ENCODE measurements around the gene ALG1.
A peak's percentile ranks its signal among the peaks of the same experiment; 100 is the strongest.
"Not testable (repeated sequence)": the region's sequence is repeated elsewhere in the genome, so short reads cannot be mapped to it uniquely, and the experiment has no call there.

Gene ALG1

DNA sequence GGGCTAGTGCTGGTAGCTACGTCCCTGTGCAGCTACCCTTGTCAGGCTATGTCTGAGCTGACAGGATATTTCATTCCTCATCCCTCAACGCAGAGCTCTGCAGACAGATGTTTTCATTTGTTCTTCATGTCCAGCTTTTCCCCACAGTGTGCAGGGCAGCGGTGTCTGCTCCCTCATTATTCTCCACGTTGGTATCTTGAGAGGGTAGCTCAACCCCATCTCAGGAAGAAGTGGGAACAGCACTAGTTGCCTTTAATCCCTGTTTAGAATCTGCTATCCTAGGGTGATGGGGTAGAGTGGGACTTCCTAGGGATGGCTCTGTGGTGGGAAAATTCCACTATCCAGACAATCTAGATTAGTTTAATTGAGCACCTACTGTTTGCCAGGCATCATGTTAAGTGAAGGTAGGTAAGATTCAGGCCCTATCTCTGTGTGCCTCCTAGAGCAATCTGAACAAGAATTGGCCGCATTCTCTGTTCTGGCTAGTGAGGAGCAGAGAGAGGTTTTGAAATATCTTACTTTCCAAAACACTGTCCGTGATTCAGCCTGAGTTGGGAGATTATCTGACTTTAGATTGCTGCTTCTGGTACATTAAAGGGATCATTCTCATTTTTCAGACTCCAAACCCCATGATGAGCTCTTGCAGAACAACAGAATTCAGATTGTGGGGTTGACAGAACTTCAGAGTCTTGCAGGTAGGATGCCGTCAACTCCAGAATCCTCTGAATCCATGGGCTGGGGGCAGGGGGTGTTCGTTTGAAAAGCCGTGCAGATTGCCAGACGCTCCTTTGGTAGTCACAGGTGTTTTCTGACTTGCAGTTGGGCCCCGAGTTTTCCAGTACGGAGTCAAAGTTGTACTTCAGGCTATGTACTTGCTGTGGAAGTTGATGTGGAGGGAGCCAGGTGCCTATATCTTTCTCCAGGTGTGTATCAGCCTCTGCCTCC is 963 bp downstream of the ALG1 start:
- FAIRE-seq (peak; percentile 23), DNase-seq (ENCODE audit: insufficient read length, low spot score) (no peak)

DNA sequence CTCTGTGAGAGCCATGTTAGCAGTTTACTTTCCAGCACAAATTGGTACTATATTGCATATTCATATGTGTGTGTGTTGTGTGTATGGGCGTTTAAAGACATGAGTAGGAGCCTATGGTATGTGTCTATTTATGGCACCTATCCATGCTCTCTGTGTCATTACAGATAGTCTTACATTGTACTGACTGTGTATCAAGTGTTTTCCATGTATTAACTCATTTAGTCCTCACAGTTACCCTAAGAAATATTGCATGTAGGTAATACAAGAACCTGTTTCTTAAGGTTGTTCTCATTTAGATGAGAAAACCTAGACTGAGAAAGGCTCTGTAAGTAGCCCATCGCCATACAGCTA is 1.6 kb downstream of the ALG1 start:
- DNase-seq (ENCODE audit: insufficient read length, low spot score), result no peak
- no peak for FAIRE-seq

DNA sequence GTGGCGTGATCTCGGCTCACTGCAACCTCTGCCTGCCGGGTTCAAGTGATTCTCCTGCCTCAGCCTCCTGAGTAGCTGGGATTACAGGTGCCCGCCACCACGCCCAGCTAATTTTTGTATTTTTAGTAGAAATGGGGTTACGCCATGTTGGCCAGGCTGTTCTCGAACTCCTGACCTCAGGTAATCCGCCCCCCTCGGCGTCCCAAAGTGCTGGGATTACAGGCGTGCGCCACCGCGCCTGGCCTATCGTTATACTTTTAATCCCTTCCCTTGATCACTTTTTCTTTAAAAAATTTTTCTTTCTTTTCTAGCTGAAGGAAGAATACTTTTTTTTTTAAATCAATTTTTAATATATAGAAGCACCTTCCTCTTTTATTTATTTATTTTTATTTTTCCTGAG is 2.1 kb downstream of the ALG1 start:
- FAIRE-seq; DNase-seq (ENCODE audit: insufficient read length, low spot score): not testable (repeated sequence)

DNA sequence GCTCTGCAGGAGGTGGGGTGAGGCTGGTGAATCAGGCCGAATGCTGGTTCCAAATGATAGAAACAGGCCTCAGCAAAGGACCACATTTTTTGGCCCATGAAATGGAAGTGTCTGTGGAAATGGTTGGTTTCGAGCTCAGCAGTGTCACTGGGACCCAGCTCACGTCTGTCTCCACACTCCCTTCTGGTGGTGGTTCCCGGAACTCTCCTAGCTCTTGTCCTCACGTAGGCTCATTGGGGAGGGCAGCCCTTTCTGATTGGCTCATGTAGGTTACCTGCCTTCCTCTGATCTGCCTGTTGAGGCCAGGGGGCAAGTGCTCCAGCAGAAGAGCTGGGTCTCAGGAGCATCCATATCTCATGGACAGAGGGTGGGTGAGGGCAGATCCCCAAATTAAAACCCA is 4.0 kb downstream of the ALG1 start:
- no peak for DNase-seq (ENCODE audit: insufficient read length, low spot score)
- FAIRE-seq, result no peak

DNA sequence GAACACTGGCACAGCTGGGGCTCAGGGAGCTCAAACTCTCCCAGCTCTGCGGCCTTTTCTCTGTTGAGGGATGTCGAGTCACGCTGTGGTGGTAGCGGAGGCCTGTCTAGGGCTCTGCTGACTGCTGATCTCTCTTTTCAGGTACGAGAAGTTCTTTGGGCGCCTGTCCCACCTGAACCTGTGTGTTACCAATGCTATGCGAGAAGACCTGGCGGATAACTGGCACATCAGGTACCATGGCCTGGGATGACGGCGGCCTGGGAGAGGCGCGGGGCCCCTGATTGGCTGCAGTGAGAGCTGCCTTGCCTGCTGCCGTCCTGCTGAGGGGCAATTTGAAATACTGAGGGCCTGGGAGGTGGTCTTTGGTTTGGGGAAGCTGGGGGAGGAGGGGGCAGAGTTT is 5.7 kb downstream of the ALG1 start:
- no peak for FAIRE-seq
- DNase-seq (ENCODE audit: insufficient read length, low spot score), result no peak

DNA sequence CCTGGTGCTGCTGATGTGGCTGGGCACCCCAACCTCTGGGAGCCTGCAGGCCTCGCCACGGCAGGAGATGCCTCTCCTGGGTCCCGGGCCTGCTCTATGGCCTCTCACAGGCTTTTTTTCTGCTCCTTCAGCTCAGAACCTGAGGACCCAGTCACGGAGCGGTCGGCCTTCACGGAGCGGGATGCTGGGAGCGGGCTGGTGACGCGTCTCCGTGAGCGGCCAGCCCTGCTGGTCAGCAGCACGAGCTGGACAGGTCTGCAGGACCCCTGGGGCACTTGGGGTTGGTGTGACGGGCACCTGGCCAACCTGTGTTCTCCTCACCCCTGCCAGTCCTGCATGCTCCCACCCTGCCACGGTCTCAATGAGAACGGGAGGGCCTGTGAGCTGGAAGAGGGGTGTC is 7.0 kb downstream of the ALG1 start:
- DNase-seq (ENCODE audit: insufficient read length, low spot score) (no peak), FAIRE-seq (no peak)

DNA sequence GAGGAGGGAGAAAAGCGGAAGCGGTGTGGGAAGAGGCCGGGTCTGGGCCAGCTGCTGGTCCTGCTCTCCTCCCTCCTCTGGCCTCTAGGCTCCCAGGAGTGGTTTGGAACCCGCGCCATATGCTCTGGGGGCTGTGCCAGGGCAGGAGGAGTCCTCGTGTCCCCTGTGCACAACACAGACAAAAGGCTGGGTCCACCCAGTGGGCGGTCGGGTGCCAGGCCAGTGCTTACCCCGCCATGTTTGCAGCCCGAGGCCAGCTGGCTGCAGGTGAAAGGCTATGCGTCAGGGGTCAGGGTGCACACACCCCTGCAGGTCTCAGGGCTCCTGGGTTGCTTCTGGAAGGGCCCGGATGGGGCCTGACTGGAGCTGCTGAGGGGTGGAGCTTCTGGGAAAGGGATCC is 8.8 kb downstream of the ALG1 start:
- FAIRE-seq; DNase-seq (ENCODE audit: insufficient read length, low spot score): not testable (repeated sequence)

DNA sequence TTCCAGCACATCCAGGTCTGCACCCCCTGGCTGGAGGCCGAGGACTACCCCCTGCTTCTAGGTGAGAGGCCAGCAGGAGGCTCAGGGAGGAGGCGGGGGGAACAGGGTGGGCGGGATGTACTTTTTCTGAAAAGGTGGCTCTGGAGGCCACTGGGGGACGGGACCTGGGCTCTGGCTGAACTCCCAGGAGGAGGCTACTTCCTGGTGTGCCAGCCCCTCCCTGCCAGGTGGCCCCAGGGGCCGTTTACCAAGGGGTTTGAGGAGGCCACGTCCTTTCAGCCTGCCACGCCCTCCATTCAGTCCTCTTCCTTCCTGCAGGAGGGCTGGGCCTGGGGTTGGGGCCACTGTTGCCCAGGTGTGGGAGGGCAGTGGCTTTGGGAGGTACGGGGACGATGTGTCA is 9.4 kb downstream of the ALG1 start:
- FAIRE-seq; DNase-seq (ENCODE audit: insufficient read length, low spot score): not testable (repeated sequence)

DNA sequence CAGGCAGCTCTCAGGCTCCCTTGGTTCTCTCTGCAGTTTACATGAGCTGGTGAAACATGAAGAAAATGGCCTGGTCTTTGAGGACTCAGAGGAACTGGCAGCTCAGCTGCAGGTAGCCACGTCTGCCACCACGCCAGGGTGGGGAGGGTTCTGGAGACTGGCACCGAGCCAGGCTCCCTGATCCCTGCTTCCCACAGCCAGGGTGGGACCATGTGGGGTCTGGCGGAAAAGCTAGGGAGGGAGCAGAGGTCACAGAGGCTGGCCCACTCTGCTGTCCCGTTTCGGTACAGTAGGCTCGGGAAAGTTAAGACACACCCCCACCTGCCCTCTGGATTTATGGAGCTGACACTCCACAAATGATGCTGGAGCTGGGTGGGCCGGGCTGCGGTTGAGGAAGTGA is 12.0 kb downstream of the ALG1 start:
- FAIRE-seq; DNase-seq (ENCODE audit: insufficient read length, low spot score): not testable (repeated sequence)

DNA sequence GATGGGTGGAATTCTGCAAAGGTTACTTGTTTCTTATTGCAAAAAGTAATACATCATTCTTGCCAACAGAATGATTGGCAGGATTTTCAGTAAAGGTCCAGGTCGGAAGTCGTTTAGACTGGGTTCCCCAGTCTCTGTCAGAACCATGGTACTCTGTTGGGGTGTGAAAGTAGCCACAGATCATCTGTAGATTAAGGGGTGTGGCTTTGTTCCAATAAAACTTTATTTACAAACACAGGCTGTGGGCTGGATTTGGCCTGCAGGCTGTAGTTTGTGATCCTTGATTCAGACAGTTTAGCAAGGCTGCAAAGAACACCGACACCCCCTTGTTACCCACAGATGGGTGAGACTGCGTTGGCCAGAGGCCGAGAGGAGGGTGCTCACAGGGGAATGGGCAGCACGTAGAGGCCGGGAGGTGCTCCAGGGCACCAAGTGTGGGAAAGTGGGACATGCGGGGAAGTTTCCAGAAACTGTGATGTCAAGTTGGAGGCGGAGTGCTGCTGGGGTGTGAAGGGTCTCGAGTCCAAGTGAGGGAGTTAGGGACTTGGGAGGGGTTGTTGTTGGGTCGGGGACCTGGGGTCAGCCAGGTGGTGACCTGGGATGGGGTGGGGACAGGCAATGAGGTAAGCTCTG is 12.6 kb downstream of the ALG1 start:
- not testable (repeated sequence) for DNase-seq (ENCODE audit: insufficient read length, low spot score); FAIRE-seq

DNA sequence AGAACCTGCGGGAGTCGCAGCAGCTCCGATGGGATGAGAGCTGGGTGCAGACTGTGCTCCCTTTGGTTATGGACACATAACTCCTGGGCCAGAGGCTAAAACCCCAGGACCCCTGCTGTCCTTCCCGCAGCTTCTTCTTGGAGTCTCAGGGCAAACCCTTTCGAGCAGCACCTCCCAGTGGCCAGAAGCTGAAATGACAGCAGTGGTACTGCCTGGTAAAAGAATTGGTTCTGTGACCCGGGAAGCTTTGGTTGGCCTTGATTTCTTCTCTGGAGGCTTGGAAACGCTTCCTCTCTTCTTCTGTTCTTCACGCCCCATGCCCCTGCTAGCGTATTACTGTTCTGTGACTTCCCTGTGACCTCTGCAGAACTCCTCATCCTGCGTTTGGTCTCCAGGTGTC is 13.2 kb downstream of the ALG1 start:
- not testable (repeated sequence) for FAIRE-seq
- DNase-seq (ENCODE audit: insufficient read length, low spot score), result peak; percentile 54

DNA sequence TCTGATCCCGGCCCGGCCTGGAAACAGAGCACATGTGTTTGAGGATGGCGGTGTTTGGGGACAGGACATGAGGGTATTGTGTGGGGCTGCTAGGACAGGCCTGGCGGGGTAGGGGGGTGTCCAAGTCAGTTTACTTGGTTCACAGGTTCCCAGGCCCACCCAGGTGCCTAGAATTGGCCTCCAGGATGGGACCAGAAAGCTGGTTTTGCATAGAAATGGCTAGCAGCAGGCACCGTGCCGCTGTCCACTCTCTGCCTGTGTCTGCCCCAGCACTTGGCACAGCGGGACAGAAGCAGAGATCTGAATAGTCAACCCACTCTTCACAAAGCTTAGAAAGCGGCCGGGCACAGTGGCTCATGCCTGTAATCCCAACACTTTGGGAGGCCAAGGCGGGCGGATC is 14.1 kb downstream of the ALG1 start:
- not testable (repeated sequence) for DNase-seq (ENCODE audit: insufficient read length, low spot score); FAIRE-seq

DNA sequence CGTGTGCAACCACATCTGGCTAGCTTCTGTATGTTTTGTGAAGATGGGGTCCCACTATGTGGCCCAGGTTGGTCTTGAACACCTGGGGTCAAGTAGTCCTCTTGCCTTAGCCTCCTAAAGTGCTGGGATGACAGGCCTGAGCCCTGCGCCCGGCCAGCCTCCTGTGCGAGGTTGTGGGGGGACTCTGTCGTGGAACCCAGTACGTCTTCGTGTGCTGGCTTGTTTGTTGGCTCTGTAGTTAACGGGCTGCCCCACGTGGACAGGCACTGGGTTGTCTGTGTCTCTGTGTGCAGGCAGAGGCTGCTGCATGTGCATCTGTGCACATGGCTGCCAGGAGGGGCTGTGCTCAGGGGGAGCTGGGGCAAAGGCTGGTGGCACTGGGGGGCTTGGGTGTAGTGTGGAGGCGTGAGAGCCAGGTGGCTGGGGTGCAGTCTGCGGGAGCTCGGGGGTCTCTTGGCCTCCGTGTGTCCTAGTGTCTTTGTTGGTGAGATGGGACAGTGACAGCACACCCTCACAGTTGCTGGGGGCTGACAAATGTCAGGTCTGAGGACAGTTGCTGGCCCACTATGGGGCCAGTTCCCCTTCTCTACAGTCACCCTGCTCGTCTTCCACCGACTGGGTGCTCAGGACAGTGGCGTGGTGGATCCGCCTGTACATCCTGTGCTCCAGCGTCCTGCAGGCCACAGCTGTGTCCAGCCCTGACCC is 16.6 kb downstream of the ALG1 start:
- DNase-seq (ENCODE audit: insufficient read length, low spot score); FAIRE-seq: not testable (repeated sequence)

DNA sequence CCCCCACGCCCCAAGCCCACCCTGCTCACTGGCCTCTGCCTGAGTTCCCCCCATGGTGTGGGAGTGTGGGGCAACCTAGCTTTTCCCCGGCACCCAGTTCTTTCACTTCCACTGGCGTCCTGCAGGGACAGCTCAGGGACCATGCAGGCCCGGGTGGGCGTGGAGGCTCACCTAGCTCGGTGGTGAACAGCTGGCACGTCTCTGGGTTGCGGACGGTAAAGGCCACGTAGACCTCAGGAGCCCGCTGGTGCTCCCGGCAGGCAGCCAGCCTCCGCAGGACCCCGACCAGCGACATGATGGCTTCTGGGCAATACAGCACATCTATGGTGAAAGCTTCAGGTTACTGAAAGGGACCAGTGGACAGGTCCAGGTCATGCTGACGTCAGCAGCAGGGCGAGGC is 17.3 kb downstream of the ALG1 start:
- FAIRE-seq; DNase-seq (ENCODE audit: insufficient read length, low spot score): not testable (repeated sequence)

DNA sequence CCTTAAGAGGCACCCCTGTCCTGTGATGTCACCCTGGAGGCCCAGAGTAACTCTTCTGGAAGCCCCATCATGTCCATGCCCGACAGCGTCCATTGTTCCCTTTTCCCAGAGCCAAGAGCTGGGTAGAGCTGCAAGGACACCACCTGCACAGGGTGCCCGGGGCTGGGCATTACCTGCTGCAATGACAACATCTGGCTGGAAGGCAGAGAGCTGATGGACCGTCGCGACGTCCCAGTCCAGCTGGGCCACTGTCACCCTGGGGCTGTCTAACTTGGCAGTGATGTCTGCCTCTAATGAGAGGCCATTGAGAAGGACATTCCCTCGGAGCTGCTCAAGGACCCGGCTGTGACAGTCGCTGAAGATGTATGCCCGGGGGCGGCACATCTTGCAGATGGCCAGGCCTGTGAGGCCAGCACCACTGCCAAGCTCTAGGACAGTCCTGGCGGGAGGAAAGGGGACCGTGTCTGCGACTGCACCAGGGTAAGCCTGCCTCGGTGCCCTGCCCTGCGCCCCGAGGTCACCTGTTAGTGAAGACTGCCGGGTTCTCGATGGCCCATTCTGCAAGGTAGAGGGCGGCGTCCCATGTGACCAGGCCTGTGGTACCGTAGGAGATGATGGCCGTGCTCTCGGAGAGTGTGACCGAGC is 18.4 kb downstream of the ALG1 start:
- not testable (repeated sequence) for FAIRE-seq

DNA sequence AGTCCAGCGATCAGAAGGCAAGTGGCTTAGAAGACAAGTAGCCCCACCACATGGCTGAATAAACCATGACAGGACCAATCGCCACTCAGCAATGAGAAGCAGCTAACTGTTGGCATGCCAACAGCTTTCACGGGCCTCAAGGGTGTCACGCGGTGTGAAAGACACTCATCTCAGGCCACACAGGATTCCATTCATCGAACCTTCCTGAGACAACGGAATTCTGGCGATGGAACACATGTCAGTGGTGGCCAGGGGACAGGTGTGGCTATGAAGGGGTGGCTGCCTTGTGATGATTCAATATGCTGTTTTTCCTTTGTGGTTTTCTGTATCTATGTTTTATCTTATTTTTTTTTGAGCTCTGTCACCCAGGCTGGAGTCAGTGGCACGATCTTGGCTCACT is 18.9 kb downstream of the ALG1 start:
- DNase-seq (ENCODE audit: insufficient read length, low spot score); FAIRE-seq: not testable (repeated sequence)

More for the DNA sequence above, 18.4 kb downstream of the ALG1 start:
- not testable (repeated sequence) for DNase-seq (ENCODE audit: insufficient read length, low spot score)

DNA sequence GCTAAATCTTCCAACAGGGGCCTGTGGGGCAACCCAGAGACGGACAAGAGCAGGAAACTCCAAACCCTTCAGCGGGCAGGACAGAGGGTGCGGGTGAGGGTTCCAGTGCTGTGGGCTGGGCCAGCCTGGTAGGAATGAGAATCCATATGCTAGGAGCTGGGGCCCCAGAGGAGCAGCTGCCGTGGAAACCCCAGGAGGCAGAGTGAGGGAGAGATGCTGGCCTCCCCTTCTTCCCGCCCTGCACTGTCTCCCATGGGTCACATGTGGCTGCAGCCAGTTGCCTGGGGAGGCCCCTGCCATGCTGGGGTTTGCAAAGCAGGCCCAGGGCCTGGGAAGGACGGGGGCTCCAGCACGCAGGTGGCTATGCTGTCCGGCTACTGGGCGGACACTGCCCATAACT is 21.4 kb downstream of the ALG1 start:
- DNase-seq (ENCODE audit: insufficient read length, low spot score); FAIRE-seq: not testable (repeated sequence)

DNA sequence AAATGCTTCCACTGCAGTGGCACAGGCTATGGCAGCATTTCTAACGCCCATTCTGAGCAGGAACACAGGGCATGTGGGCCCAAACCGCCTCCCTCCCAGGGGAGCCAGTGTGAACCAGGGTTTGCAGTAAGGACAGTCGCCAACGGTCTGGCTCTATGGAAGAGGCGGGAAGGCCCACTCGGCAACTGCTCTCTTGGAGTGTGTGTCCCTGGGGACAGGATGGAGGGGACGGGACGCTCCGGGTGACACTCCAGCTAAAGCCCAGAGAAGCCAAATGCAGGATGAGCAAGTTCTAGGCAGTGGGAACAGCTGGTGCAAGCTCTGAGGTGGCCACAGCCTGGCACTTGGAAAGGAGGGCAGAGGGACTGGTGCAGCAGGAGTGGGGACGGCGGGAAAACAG is 22.1 kb downstream of the ALG1 start:
- FAIRE-seq; DNase-seq (ENCODE audit: insufficient read length, low spot score): not testable (repeated sequence)

DNA sequence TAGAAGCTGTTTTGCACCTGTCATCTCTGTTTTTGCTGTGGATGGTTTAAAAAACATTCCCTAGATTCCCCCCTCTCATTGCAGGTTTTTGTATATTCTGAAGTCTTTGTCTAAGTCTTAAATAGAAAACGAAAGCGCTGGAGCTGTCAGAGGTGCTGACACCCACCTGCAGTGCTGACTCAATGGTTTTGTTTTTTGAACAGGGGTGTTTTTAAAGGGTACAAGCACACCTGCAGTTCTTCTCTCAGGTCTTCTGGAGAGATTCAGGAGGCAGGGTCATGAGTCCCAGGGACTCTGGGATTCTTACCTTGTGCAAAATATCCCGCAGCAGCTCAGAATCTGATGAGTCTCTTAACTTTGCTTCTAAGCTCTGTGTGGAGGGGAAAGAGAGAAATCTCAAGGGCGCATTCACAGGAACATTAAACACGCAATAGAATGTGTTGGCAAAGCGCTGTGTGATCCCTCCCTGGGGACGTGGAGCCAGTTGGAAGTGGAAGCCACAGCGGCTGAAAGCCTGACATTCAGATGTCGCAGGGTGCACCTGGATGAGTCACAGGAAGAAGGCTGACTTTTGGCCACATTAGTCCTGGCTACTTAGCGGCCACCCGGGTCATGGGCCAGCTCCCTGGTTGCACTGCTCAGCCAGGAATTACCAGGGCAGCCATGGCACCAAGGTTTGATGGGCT is 23.6 kb downstream of the ALG1 start:
- not testable (repeated sequence) for FAIRE-seq; DNase-seq (ENCODE audit: insufficient read length, low spot score)

DNA sequence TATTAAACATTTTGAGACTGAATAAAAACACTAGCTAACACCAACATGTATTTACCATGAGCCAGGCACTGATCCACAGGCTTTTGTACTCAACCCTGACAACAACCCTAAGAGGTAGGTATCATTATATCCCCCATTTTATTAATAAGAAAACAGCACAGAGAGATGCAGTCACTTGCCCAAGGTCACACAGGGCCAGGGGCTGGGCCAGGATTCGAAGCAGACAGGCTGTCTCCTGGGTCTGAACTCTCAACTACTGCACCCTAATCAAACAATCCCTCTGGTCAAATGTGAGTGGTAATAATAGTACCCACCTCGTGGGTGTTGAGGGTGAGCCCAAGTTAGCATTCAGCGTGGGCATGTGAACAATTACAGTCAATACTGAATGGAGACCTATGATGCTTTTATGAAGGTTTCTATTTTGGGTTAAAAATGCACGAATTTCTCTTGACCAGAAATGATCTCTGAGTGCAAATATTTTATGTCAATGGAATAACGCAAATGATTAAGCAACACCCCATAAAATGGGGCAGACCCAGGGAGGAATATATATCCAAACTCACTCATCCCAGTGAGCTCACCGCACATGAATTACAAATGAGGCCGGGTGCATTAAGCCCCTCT is 24.9 kb downstream of the ALG1 start:
- FAIRE-seq; DNase-seq (ENCODE audit: insufficient read length, low spot score): not testable (repeated sequence)

All from GM19239 (cell line).